GM23338 (cell line): ENCODE measurements around the gene SLC37A2. TPM values are rescaled to one million over a fixed set of nuclear protein-coding genes. Genes with fewer than 3 reads are reported as not detected.

Source experiments
- ATAC-seq: fragments of 200-7000 bp; cut with Tn5 transposase; 3 replicates; pipeline ENCODE4 v1.9.1; 2020
- DNase-seq: peaks from one replicate; pipeline ENCODE4 v3.0.0-alpha.2; 2015; ENCODE audit warnings: low spot score
- H2AFZ ChIP-seq: fragments of 200-600 bp; sonication (generic); 2 replicates; pipeline ENCODE4 v1.8.0; 2016; ENCODE audit warnings: antibody characterized with exemption, mild to moderate bottlenecking, moderate library complexity
- H3F3A ChIP-seq: fragments of 200-600 bp; sonication (generic); replicated peaks from 2 replicates; pipeline ENCODE4 v1.8.0; 2017; ENCODE audit warnings: antibody characterized with exemption, mixed run types, low read depth
- H3K27ac ChIP-seq: fragments of 200-600 bp; sonication (generic); 2 replicates; pipeline ENCODE4 v1.6.1; 2016; ENCODE audit warnings: low read depth
- H3K27me3 ChIP-seq: fragments of 200-600 bp; sonication (generic); 2 replicates; pipeline ENCODE4 v1.8.0; 2016; ENCODE audit warnings: mild to moderate bottlenecking, mixed run types, moderate library complexity; ENCODE audit not compliant: insufficient read depth
- H3K36me3 ChIP-seq: fragments of 200-600 bp; sonication (generic); 2 replicates; pipeline ENCODE4 v1.8.0; 2016; ENCODE audit warnings: mild to moderate bottlenecking; ENCODE audit not compliant: insufficient read depth
- H3K4me1 ChIP-seq: fragments of 200-600 bp; sonication (generic); 2 replicates; pipeline ENCODE4 v1.8.0; 2016; ENCODE audit warnings: mild to moderate bottlenecking, moderate library complexity; ENCODE audit not compliant: insufficient read depth
- H3K4me2 ChIP-seq: fragments of 200-600 bp; sonication (generic); 2 replicates; pipeline ENCODE4 v1.7.1; 2017; ENCODE audit warnings: mixed run types
- H3K4me3 ChIP-seq: fragments of 200-600 bp; sonication (generic); 2 replicates; pipeline ENCODE4 v1.6.1; 2016; ENCODE audit warnings: mixed run types
- H3K79me2 ChIP-seq: fragments of 200-600 bp; sonication (generic); replicated peaks from 2 replicates; pipeline ENCODE4 v1.8.0; 2017; ENCODE audit warnings: mild to moderate bottlenecking; ENCODE audit not compliant: insufficient read depth
- H3K9me2 ChIP-seq: fragments of 200-600 bp; sonication (generic); 2 replicates; pipeline ENCODE4 v1.8.0; 2017; ENCODE audit not compliant: insufficient read depth
- H4K20me1 ChIP-seq: fragments of 200-600 bp; sonication (generic); replicated peaks from 2 replicates; pipeline ENCODE4 v1.8.0; 2017; ENCODE audit warnings: mild to moderate bottlenecking; ENCODE audit not compliant: insufficient read depth
- H3K27ac Mint-ChIP-seq: 2 replicates; pipeline ENCODE4 v1.8.0; 2020; ENCODE audit warnings: inconsistent platforms, mild to moderate bottlenecking, moderate library complexity, mixed read lengths
- H3K27me3 Mint-ChIP-seq: 3 replicates; pipeline ENCODE4 v1.8.0; 2022; ENCODE audit warnings: low read depth, mild to moderate bottlenecking, moderate library complexity, mixed read lengths, inconsistent platforms; ENCODE audit not compliant: insufficient read depth, poor library complexity
- H3K36me3 Mint-ChIP-seq: 3 replicates; pipeline ENCODE4 v1.8.0; 2021; ENCODE audit warnings: low read depth, mild to moderate bottlenecking, inconsistent platforms, moderate library complexity, mixed read lengths
- H3K4me1 Mint-ChIP-seq: 3 replicates; pipeline ENCODE4 v1.8.0; 2020; ENCODE audit warnings: mild to moderate bottlenecking, inconsistent platforms, mixed read lengths
- H3K4me3 Mint-ChIP-seq: 3 replicates; pipeline ENCODE4 v1.8.0; 2021; ENCODE audit warnings: moderate library complexity, mild to moderate bottlenecking, inconsistent platforms, mixed read lengths
- H3K9me3 Mint-ChIP-seq: 3 replicates; pipeline ENCODE4 v1.8.0; 2020; ENCODE audit warnings: moderate library complexity, mild to moderate bottlenecking, inconsistent platforms, mixed read lengths
- CREB1 ChIP-seq: fragments of 250-450 bp; sonication (Bioruptor Pico); IDR thresholded peaks from 2 replicates; pipeline ENCODE4 v1.5.0; 2020; ENCODE audit warnings: low read depth, mild to moderate bottlenecking, moderate library complexity
- CTCF ChIP-seq, 2 experiments: fragments of 200-600 bp in 1 of 2; sonication (generic) in 1 of 2; conservative IDR thresholded peaks; 2 replicates each; pipeline versions ENCODE4 v1.5.1 to v1.6.1; 2016 to 2017; ENCODE audit warnings: antibody characterized with exemption in 2 of 2, low read depth in 2 of 2, mild to moderate bottlenecking in 2 of 2, moderate library complexity in 1 of 2
- ETS1 ChIP-seq: IDR thresholded peaks from 2 replicates; pipeline ENCODE4 v1.6.1; 2016; ENCODE audit warnings: antibody characterized with exemption
- EZH2 ChIP-seq: fragments of 200-600 bp; sonication (generic); IDR thresholded peaks from one replicate; pipeline ENCODE4 v1.8.0; 2017; ENCODE audit warnings: antibody characterized with exemption, mild to moderate bottlenecking, low read depth; ENCODE audit not compliant: unreplicated experiment
- EZH2phosphoT487 ChIP-seq: fragments of 200-600 bp; sonication (generic); IDR thresholded peaks from one replicate; pipeline ENCODE4 v1.8.1; 2018; ENCODE audit warnings: antibody characterized with exemption; ENCODE audit not compliant: unreplicated experiment
- JUNB ChIP-seq: IDR thresholded peaks from one replicate; pipeline ENCODE4 v1.6.1; 2016; ENCODE audit warnings: antibody characterized with exemption; ENCODE audit not compliant: unreplicated experiment
- NANOG ChIP-seq: IDR thresholded peaks from 2 replicates; pipeline ENCODE4 v1.6.1; 2016; ENCODE audit warnings: antibody characterized with exemption, borderline replicate concordance
- POLR2AphosphoS5 ChIP-seq: IDR thresholded peaks from 2 replicates; pipeline ENCODE4 v1.6.1; 2016; ENCODE audit warnings: antibody characterized with exemption, low read depth
- REST ChIP-seq: IDR thresholded peaks from one replicate; pipeline ENCODE4 v1.6.1; 2018; ENCODE audit warnings: antibody characterized with exemption; ENCODE audit not compliant: unreplicated experiment
- STAT1 ChIP-seq: IDR thresholded peaks from one replicate; pipeline ENCODE4 v1.6.1; 2016; ENCODE audit warnings: antibody characterized with exemption; ENCODE audit not compliant: unreplicated experiment
- ZNF114 ChIP-seq: fragments of 250-450 bp; sonication (Bioruptor Pico); IDR thresholded peaks from 2 replicates; pipeline ENCODE4 v1.5.0; 2020; ENCODE audit warnings: mild to moderate bottlenecking, moderate library complexity
- ZNF331 ChIP-seq: fragments of 250-450 bp; sonication (Bioruptor Pico); IDR thresholded peaks from 2 replicates; pipeline ENCODE4 v1.5.0; 2020; ENCODE audit warnings: low read depth, mild to moderate bottlenecking, moderate library complexity
- ZNF462 ChIP-seq: fragments of 250-450 bp; sonication (Bioruptor Pico); IDR thresholded peaks from 2 replicates; pipeline ENCODE4 v1.5.0; 2020; ENCODE audit warnings: mild to moderate bottlenecking, moderate library complexity
- long read RNA-seq: library from polyadenylated mRNA; unstranded; transcript quantifications from one replicate; pipeline ENCODE4 v2.0.0, GENCODE V29; 2020; ENCODE audit not compliant: unreplicated experiment
- polyA plus RNA-seq: library from polyadenylated mRNA; unstranded; fragments of >200 nt; fragmentation: Nextera tagmentation; extraction: Ambion mirVana; gene quantifications from 2 replicates; pipeline ENCODE4 v1.2.1, GENCODE V29; 2016
- total RNA-seq: library from RNA; depleted of rRNA; stranded (reverse); fragments of >200 nt; shearing (Covaris generic); gene quantifications from 2 replicates; pipeline ENCODE4 v1.2.3, GENCODE V29; 2014; rRNA removed

SLC37A2 gene
- 1.0 and 1.6 TPM in 2 replicates for total RNA-seq
- polyA plus RNA-seq = 0.40 and 0.61 TPM in 2 replicates
- long read RNA-seq, partial matches to known transcripts = 0 of 1 reads
- long read RNA-seq, other reads (novel, unspliced or antisense) = 1 of 1 reads

- peak; percentile 92 for ATAC-seq
- TF ChIP-seq EZH2 (peak; percentile 18), CTCF (conservative IDR thresholded peaks at IDR 0.05; ENCODE audit: low read depth in 2 of 2) (peak in 1 of 2 experiments; percentile 28; a peak in 2 of 4 replicates), ZNF331 (CRISPR knock-in tag) (no peak), JUNB (no peak), REST (no peak), NANOG (no peak), EZH2phosphoT487 (no peak), CREB1 (CRISPR knock-in tag) (no peak), ETS1 (no peak), POLR2AphosphoS5 (no peak), STAT1 (no peak), ZNF114 (no peak), ZNF462 (CRISPR knock-in tag) (no peak)
- no peak within 1 kb of the TSS for H3K27ac Mint-ChIP-seq
- H3K27ac ChIP-seq = no peak within 1 kb of the TSS
- DNase-seq = peak; percentile 80
- no peaks in the 10 kb centered on the region for H3K36me3 ChIP-seq
- peaks cover 31% of the 10 kb centered on the region for H3K27me3 Mint-ChIP-seq
- H3K4me3 Mint-ChIP-seq = peak within 1 kb of the TSS; percentile 86
- H3K4me3 ChIP-seq = peak within 1 kb of the TSS; percentile 90
- peaks cover 6% of the 10 kb centered on the region; the same call in 1 of the 2 replicates for H3K4me1 ChIP-seq
- H3K27me3 ChIP-seq = peaks cover 63% of the 10 kb centered on the region
- H3K36me3 Mint-ChIP-seq = no peaks in the 10 kb centered on the region
- H3K4me2 ChIP-seq = peak within 1 kb of the TSS; percentile 82
- peak within 1 kb of the TSS; percentile 98 for H2AFZ ChIP-seq
- peaks cover 9% of the 10 kb centered on the region; the same call in 1 of the 3 replicates for H3K4me1 Mint-ChIP-seq
- H3K9me3 Mint-ChIP-seq = no peaks in the 10 kb centered on the region
- H3F3A ChIP-seq = no peaks in the 10 kb centered on the region
- no peaks in the 10 kb centered on the region for H3K9me2 ChIP-seq
- H3K79me2 ChIP-seq = no peaks in the 10 kb centered on the region
- H4K20me1 ChIP-seq = no peaks in the 10 kb centered on the region
Observed at GRCh38 chr11:125062931-125063428, at the start of gene SLC37A2. SLC37A2 (plus strand) TSS chr11:125063305; CDS start chr11:125063368, 63 bp downstream.
